ENCODE data around the gene CBR3.
"Not testable (repeated sequence)": the region's sequence is repeated elsewhere in the genome, so short reads cannot be mapped to it uniquely, and the experiment has no call there.

The CBR3 gene

GRCh38 chr21:36134803-36135390, at the start of gene CBR3:
Gene CBR3, plus strand, starts transcription at chr21:36135079. Its CDS starts 114 bp downstream, at chr21:36135193.
- peak; percentile 21 for DNase-seq (ENCODE audit: low read depth)

GRCh38 chr21:36087362-36088138, 47.3 kb upstream of the CBR3 start:
- DNase-seq (ENCODE audit: low read depth) = no peak

GRCh38 chr21:36089946-36090345, 44.9 kb upstream of the CBR3 start:
- no peak for DNase-seq (ENCODE audit: low read depth)

- DNase-seq (ENCODE audit: low read depth) = no peak
Observed at GRCh38 chr21:36092681-36093080, 42.2 kb upstream of the CBR3 start.

- DNase-seq (ENCODE audit: low read depth) = no peak
Observed at GRCh38 chr21:36093512-36093911, 41.4 kb upstream of the CBR3 start.

- DNase-seq (ENCODE audit: low read depth) = no peak
Observed at GRCh38 chr21:36096398-36097290, 38.2 kb upstream of the CBR3 start.

- no peak for DNase-seq (ENCODE audit: low read depth)
Observed at GRCh38 chr21:36097427-36098181, 37.3 kb upstream of the CBR3 start.

GRCh38 chr21:36098182-36098532, 36.7 kb upstream of the CBR3 start:
- DNase-seq (ENCODE audit: low read depth) = no peak

- DNase-seq (ENCODE audit: low read depth) = no peak
Observed at GRCh38 chr21:36099000-36099399, 35.9 kb upstream of the CBR3 start.

GRCh38 chr21:36099695-36100211, 35.1 kb upstream of the CBR3 start:
- not testable (repeated sequence) for DNase-seq (ENCODE audit: low read depth)

GRCh38 chr21:36100971-36101641, 33.8 kb upstream of the CBR3 start:
- DNase-seq (ENCODE audit: low read depth) = no peak

GRCh38 chr21:36103434-36103833, 31.4 kb upstream of the CBR3 start:
- no peak for DNase-seq (ENCODE audit: low read depth)

- DNase-seq (ENCODE audit: low read depth) = peak; percentile 35
Observed at GRCh38 chr21:36104317-36105300, 30.3 kb upstream of the CBR3 start.

- no peak for DNase-seq (ENCODE audit: low read depth)
Observed at GRCh38 chr21:36105327-36105842, 29.5 kb upstream of the CBR3 start.

- DNase-seq (ENCODE audit: low read depth) = no peak
Observed at GRCh38 chr21:36109868-36110267, 25.0 kb upstream of the CBR3 start.

- no peak for DNase-seq (ENCODE audit: low read depth)
Observed at GRCh38 chr21:36111238-36111637, 23.6 kb upstream of the CBR3 start.

GRCh38 chr21:36113647-36114428, 21.0 kb upstream of the CBR3 start:
- no peak for DNase-seq (ENCODE audit: low read depth)

- no peak for DNase-seq (ENCODE audit: low read depth)
Observed at GRCh38 chr21:36115138-36115730, 19.6 kb upstream of the CBR3 start.

Measured in stimulated activated CD8-positive, alpha-beta memory T cell treated with anti-CD3 and anti-CD28 coated beads, Interleukin-12 subunit alpha, Interleukin-12 subunit beta, amount 100 ng/mL, for 4 hours (primary cell).